Upper lobe of left lung (tissue), 6 donors: ENCODE data around the gene PPP1R9B. TPM values are rescaled to one million over a fixed set of nuclear protein-coding genes. Genes with fewer than 3 reads are reported as not detected.

Experiments
- ATAC-seq, 2 donors: fragments of 200-7000 bp; cut with Tn5 transposase; one replicate each; pipeline ENCODE4 v1.9.1; 2022; ENCODE audit warnings: mild to moderate bottlenecking in 2 of 2, moderate library complexity in 2 of 2; ENCODE audit not compliant: low FRiP score in 2 of 2
- DNase-seq, 2 donors: peaks; one replicate each; pipeline ENCODE4 v3.0.0-alpha.2; 2019 to 2020
- H3K27ac ChIP-seq, 4 donors: fragments of 200-600 bp; sonication (generic); one replicate each; pipeline ENCODE4 v1.5.1; 2016 to 2019
- H3K27me3 ChIP-seq, 4 donors: fragments of 200-600 bp; sonication (generic); one replicate each; pipeline ENCODE4 v1.5.1; 2017 to 2019
- H3K36me3 ChIP-seq, 4 donors: fragments of 200-600 bp; sonication (generic); one replicate each; pipeline ENCODE4 v1.5.1; 2016 to 2019
- H3K4me1 ChIP-seq, 4 donors: fragments of 200-600 bp; sonication (generic); one replicate each; pipeline ENCODE4 v1.5.1; 2018 to 2019
- H3K4me3 ChIP-seq, 4 donors: fragments of 200-600 bp; sonication (generic); one replicate each; pipeline ENCODE4 v1.5.1; 2017 to 2019; ENCODE audit warnings: mild to moderate bottlenecking in 2 of 4, moderate library complexity in 1 of 4
- H3K9me3 ChIP-seq, 4 donors: fragments of 200-600 bp; sonication (generic); one replicate each; pipeline ENCODE4 v1.5.1; 2018 to 2019
- EP300 ChIP-seq, 4 donors: sonication (generic); formaldehyde crosslinking; IDR thresholded peaks; one replicate each; pipeline ENCODE4 v1.5.1; 2017; ENCODE audit warnings: antibody characterized with exemption in 4 of 4, control low read depth in 2 of 4
- POLR2A ChIP-seq, 4 donors: fragments of 450-650 bp; IDR thresholded peaks; one replicate each; pipeline ENCODE4 v1.5.1; 2016 to 2017; ENCODE audit warnings: antibody characterized with exemption in 4 of 4, mild to moderate bottlenecking in 2 of 4
- POLR2AphosphoS5 ChIP-seq, 2 donors: sonication (generic); formaldehyde crosslinking; IDR thresholded peaks; one replicate each; pipeline ENCODE4 v1.5.1; 2017; ENCODE audit warnings: antibody characterized with exemption in 2 of 2
- WGBS, 2 donors: methylation state at CpG; one replicate each; pipeline ENCODE4 v1.1.5; 2017 to 2018; 5-methylcytosine and 5-hydroxymethylcytosine counted together
- total RNA-seq, 6 donors: library from RNA; depleted of rRNA in 4 of 6; stranded (reverse); fragments of >200 nt in 4 of 6; gene quantifications; one replicate each; pipeline versions ENCODE4 v1.1.0 to v1.2.1, GENCODE V29; 2016 to 2021
- TF ChIP-seq, protein P1 (sequence below), 6 experiments: fragments of 450-650 bp in 4 of 6; fragments of 200-600 bp in 2 of 6; sonication (generic) in 2 of 6; IDR thresholded peaks; one replicate each; pipeline ENCODE4 v1.5.1; 2016 to 2019; ENCODE audit warnings: antibody characterized with exemption in 6 of 6
- donor health status: DM: no; HTN: no; CAD: no; lungs with moderate emphysema.
- donor health status: DM: no; HTN: yes; CAD: no; lungs with severe emphysema.

The PPP1R9B gene
- total RNA-seq, 6 donors from 2014 or later, result 37.5 to 121 (median 74.7) TPM

DNA sequence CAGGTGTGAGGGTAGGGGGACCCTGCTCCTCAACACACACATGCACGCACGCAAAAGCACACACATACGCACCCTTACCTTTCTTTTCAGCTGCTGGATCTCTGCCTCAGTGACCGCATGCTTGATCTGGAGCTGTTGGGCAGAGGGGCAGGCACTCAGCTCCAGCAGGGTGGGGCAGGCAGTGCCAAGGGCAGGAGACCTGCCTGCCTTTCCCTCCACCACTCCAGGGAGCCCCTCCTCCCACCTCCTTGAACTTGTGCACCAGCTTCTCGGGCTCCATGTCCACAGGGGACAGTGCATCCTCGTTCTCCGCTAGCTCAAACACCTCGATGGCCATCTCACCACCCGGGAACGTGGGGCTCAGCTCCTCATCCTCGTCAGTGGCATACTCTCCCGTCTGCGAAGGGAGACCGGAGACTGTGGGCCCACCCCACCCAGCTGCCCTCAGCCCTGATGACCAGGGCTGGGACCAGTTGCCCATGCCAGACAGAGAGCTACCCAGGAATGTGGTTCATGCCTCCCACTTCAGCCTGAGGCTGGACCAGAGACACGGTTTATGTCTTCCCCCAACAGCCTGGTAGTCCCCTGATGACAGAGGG is 11.2 kb downstream of the PPP1R9B start:
- peaks cover 22 to 98% (median 89%) of the 10 kb centered on the region in 4 donors for H3K36me3 ChIP-seq
- no peak overlapping the region for H3K4me3 ChIP-seq
- H3K27me3 ChIP-seq, result no peaks in the 10 kb centered on the region
- H3K27ac ChIP-seq, result peak overlapping the region in 3 of 4 donors; percentile 18 to 79 (median 62)
- H3K4me1 ChIP-seq, result peaks cover 36 to 50% (median 39%) of the 10 kb centered on the region in 4 donors
- H3K9me3 ChIP-seq, result no peaks in the 10 kb centered on the region
- TF ChIP-seq POLR2AphosphoS5 (IDR thresholded peaks at IDR 0.05) (no peak), EP300 (IDR thresholded peaks at IDR 0.05) (no peak), POLR2A (IDR thresholded peaks at IDR 0.05) (no peak)
- TF ChIP-seq, protein P1, sequence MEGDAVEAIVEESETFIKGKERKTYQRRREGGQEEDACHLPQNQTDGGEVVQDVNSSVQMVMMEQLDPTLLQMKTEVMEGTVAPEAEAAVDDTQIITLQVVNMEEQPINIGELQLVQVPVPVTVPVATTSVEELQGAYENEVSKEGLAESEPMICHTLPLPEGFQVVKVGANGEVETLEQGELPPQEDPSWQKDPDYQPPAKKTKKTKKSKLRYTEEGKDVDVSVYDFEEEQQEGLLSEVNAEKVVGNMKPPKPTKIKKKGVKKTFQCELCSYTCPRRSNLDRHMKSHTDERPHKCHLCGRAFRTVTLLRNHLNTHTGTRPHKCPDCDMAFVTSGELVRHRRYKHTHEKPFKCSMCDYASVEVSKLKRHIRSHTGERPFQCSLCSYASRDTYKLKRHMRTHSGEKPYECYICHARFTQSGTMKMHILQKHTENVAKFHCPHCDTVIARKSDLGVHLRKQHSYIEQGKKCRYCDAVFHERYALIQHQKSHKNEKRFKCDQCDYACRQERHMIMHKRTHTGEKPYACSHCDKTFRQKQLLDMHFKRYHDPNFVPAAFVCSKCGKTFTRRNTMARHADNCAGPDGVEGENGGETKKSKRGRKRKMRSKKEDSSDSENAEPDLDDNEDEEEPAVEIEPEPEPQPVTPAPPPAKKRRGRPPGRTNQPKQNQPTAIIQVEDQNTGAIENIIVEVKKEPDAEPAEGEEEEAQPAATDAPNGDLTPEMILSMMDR (IDR thresholded peaks at IDR 0.05), result no peak
- WGBS, 2 donors, result 80 to 85% methylated on average over 13 to 15 of the region's 15 CpGs
- DNase-seq (no peak), ATAC-seq (no peak)

DNA sequence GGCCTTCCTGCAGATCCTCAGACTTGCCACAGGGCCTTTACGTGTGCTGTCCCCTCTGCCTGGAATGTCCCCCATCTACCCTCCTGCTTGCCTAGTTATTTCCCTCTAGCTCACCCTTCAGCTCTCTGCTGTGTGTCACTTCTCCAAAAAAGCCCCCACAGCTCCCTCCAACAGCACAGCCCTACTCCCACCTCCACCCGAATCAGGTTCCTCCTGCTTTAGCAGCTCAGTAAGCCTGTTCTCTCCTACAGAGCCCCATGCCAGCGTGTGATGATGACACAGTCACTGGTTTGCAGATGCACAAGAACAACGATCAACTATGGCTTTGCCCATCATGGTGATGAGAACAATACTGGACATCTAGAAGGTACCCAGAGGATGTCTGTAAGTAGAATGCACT is 13.4 kb downstream of the PPP1R9B start:
- ATAC-seq, result no peak
- Histone ChIP-seq H3K4me3 (no peak overlapping the region), H3K4me1 (peaks cover 22 to 48% (median 40%) of the 10 kb centered on the region in 4 donors), H3K9me3 (no peaks in the 10 kb centered on the region), H3K27ac (no peak overlapping the region), H3K36me3 (peaks cover 13 to 80% (median 69%) of the 10 kb centered on the region in 4 donors), H3K27me3 (no peaks in the 10 kb centered on the region)
- TF ChIP-seq POLR2A (IDR thresholded peaks at IDR 0.05) (no peak), EP300 (IDR thresholded peaks at IDR 0.05) (no peak), POLR2AphosphoS5 (IDR thresholded peaks at IDR 0.05) (no peak)
- TF ChIP-seq, protein P1 (IDR thresholded peaks at IDR 0.05), result no peak
- WGBS, 2 donors, result 94% methylated on average over 4 of the region's 4 CpGs
- DNase-seq, result no peak

DNA sequence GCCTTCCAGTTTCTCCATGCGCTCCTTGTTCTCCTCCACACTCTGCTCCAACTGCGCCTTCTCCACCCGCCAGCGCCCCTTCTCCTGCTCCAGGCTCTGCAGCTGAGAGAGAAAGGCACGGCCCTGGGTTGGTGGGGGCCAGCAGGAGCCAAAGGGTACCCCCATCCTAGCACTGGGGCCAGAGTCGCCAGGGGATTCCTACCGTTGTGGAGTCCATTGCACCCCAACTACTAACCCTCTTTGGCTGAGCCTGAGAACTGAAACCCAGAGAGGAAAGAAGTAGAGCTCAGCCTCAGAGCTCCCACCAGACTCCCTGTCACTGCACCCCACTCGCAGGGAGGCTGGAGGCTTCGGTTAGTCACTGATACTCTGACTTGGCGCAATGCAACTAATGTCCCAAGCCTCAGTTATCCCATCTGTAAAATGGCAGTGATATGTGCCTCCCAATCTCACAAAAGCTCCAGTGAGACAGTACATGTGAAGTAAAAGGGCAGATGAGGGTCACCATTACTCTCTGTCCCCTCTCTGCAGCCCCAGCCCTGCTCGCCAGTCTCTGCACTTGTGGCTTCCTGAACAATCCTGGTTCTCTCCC is 14.3 kb downstream of the PPP1R9B start:
- no peak for DNase-seq
- ATAC-seq, result no peak
- Histone ChIP-seq H3K27me3 (no peaks in the 10 kb centered on the region), H3K27ac (no peak overlapping the region), H3K4me1 (peaks cover 18 to 40% (median 31%) of the 10 kb centered on the region in 4 donors), H3K9me3 (no peaks in the 10 kb centered on the region), H3K36me3 (peaks cover 13 to 71% (median 64%) of the 10 kb centered on the region in 4 donors), H3K4me3 (no peak overlapping the region)
- TF ChIP-seq POLR2AphosphoS5 (IDR thresholded peaks at IDR 0.05) (no peak), POLR2A (IDR thresholded peaks at IDR 0.05) (no peak), EP300 (IDR thresholded peaks at IDR 0.05) (no peak)
- TF ChIP-seq, protein P1 (IDR thresholded peaks at IDR 0.05), result no peak
- WGBS, 2 donors, result 93 to 97% methylated on average over 7 to 10 of the region's 11 CpGs

DNA sequence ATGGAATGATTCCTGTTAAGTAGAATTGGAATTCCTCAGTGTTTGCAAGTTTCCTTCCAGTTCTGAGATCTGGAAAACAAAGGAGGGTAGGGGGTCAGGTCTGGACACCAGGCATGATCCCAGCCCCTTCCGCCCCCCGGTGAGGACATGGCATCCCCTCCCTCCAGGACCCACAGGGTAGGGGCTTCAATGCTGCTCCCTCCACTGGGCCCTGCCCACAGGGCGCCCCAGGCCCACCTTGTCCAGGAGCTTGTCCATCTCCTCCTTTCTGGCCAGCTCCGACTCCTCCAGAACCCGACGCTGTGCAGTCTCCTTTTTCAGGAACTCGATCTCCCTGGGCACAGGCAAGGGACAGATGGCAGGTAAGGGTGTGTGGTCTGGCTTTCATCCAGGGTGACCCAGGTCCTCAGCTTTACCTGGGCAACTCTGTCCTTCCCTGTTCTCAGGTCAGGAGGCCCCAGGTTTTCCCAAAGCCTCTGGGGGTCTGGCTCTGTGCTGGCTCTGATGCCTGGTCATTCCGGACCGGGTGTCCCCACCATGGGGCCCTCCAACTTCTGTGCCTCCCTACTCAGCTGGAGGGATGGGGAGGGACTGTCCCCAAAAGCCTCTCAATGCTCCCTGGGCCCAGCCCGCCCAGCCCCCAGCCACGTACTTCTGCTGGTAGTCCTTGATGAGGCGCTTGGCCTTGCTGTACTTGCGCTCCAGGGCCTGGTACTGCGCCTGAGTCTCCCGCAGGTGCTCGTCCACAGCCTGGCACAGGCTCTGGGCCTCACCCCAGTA is 15.0 kb downstream of the PPP1R9B start:
- Histone ChIP-seq H3K27me3 (peaks cover 0 to 4% (median 0%) of the 10 kb centered on the region in 4 donors), H3K4me3 (no peak overlapping the region), H3K27ac (peak overlapping the region in 1 of 4 donors; percentile 10), H3K4me1 (peaks cover 11 to 37% (median 28%) of the 10 kb centered on the region in 4 donors), H3K9me3 (no peaks in the 10 kb centered on the region), H3K36me3 (peaks cover 8 to 64% (median 57%) of the 10 kb centered on the region in 4 donors)
- ATAC-seq, result no peak
- TF ChIP-seq, protein P1 (IDR thresholded peaks at IDR 0.05), result no peak
- WGBS, 2 donors, result 86 to 94% methylated on average over 8 to 13 of the region's 16 CpGs
- no peak for DNase-seq
